ENCODE results near the gene COL25A1. TPM values are rescaled to one million over a fixed set of nuclear protein-coding genes. Genes with fewer than 3 reads are reported as not detected.

COL25A1 gene
- total RNA-seq, 1 experiment from 2014 or later, result not detected

DNA sequence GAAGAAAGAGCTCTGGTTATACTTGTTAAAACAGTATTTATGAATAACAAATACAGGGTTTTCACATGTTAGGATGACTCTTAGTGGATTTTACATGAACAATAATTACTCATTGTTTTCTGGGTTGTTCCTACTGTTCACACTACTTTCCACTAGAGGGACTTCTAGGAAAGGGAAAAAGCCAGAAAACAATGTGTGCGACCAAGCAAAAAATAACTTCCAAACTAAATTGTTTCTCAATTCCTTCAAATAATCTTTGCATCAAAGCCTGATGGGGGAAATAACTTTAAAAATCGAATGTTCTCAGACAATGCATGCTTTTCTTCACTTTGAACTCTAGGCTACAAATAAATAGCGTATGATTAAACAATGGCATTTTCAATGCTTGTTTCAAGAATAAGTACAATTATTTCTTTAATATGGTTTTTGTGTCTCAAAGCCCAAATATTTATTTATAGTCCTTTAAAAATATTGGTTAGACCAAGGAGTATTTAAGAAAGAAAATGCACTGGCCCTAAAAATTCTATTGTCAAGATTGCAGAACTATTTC, 467.5 kb downstream of the COL25A1 start:
- no peak for DNase-seq
- Mint-ChIP-seq H3K27me3 (ENCODE audit: unreplicated experiment) (no peaks in the 10 kb centered on the region), H3K27ac (ENCODE audit: unreplicated experiment) (no peak overlapping the region), H3K4me3 (ENCODE audit: low read depth, unreplicated experiment) (no peak overlapping the region), H3K9me3 (ENCODE audit: low read depth, unreplicated experiment) (no peaks in the 10 kb centered on the region), H3K36me3 (ENCODE audit: insufficient read depth, unreplicated experiment) (no peaks in the 10 kb centered on the region), H3K4me1 (ENCODE audit: low read depth, unreplicated experiment) (no peaks in the 10 kb centered on the region)
- intact Hi-C loops (cut with micrococcal nuclease; ENCODE audit: unreplicated experiment), result loop anchor here (1.0 to 2.0 kb wide), 2 partner anchors 463 to 572 kb away; no protein-coding TSS in a partner anchor
- TF ChIP-seq, protein P1, sequence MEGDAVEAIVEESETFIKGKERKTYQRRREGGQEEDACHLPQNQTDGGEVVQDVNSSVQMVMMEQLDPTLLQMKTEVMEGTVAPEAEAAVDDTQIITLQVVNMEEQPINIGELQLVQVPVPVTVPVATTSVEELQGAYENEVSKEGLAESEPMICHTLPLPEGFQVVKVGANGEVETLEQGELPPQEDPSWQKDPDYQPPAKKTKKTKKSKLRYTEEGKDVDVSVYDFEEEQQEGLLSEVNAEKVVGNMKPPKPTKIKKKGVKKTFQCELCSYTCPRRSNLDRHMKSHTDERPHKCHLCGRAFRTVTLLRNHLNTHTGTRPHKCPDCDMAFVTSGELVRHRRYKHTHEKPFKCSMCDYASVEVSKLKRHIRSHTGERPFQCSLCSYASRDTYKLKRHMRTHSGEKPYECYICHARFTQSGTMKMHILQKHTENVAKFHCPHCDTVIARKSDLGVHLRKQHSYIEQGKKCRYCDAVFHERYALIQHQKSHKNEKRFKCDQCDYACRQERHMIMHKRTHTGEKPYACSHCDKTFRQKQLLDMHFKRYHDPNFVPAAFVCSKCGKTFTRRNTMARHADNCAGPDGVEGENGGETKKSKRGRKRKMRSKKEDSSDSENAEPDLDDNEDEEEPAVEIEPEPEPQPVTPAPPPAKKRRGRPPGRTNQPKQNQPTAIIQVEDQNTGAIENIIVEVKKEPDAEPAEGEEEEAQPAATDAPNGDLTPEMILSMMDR (IDR thresholded peaks at IDR 0.05; ENCODE audit: unreplicated experiment), result no peak
- CTCF ChIA-PET, result no interaction called here
- no TSS peak for BruUV-seq (replicated peaks)

DNA sequence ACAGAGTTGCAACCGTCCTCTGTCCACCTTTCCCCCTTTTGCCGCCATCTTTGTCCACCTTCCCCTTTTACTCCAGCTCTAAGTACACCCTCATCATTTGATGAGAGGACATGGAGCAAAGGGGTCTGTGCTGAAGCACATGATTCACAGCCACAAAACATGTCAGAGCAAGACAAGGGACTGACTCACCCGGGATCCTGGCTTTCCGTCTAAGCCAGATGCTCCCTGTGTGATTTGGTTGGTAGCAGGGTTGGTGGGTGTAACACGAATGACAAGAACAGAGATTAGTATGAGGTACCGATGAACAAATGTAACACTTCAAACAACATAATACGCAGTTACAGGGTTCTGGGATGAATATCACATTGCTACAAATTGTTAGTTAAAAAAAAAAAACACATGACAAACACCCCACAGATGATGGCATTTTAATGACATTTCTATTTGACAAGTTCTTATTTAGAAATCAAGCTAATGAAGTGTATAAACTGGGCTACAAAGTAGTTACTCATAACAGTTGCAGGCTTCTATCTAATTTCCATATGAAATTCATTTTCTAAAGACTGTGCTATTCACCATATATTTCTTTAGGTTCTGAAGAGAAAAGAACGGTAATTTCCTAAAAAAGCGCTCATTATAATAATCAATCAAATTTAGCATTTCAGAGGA, 468.2 kb downstream of the COL25A1 start:
- intact Hi-C loops (cut with micrococcal nuclease; ENCODE audit: unreplicated experiment), result loop anchor here (1.0 to 2.0 kb wide), 2 partner anchors 464 to 573 kb away; no protein-coding TSS in a partner anchor
- no peak overlapping the region for H3K4me3 Mint-ChIP-seq (ENCODE audit: low read depth, unreplicated experiment)
- no peaks in the 10 kb centered on the region for H3K4me1 Mint-ChIP-seq (ENCODE audit: low read depth, unreplicated experiment)
- DNase-seq, result no peak
- TF ChIP-seq, protein P1 (IDR thresholded peaks at IDR 0.05; ENCODE audit: unreplicated experiment), result no peak
- CTCF ChIA-PET, result no interaction called here
- no peaks in the 10 kb centered on the region for H3K36me3 Mint-ChIP-seq (ENCODE audit: insufficient read depth, unreplicated experiment)
- no peaks in the 10 kb centered on the region for H3K9me3 Mint-ChIP-seq (ENCODE audit: low read depth, unreplicated experiment)
- BruUV-seq (replicated peaks), result no TSS peak
- H3K27ac Mint-ChIP-seq (ENCODE audit: unreplicated experiment), result no peak overlapping the region
- no peaks in the 10 kb centered on the region for H3K27me3 Mint-ChIP-seq (ENCODE audit: unreplicated experiment)

DNA sequence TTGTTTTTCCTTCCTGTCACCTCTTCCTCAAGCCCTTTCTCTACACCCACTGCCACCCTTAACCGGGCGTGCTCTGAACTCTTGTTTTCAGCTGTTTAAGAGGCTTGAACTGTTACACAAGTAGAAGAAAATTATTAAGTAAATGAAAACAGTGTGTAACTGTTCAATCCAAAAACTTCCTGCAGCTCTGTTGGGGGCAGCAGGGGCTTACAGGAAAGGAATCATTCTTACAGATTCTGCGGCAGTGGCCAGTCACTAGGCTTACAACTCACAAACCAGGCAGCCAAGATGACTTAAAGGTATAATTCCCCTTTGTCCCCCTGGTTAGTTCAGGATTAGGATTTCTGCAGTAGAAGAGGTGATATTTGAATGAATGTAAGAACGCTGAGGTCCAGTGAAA, 469.4 kb downstream of the COL25A1 start:
- Mint-ChIP-seq H3K4me3 (ENCODE audit: low read depth, unreplicated experiment) (no peak overlapping the region), H3K27ac (ENCODE audit: unreplicated experiment) (no peak overlapping the region), H3K36me3 (ENCODE audit: insufficient read depth, unreplicated experiment) (no peaks in the 10 kb centered on the region), H3K4me1 (ENCODE audit: low read depth, unreplicated experiment) (no peaks in the 10 kb centered on the region), H3K9me3 (ENCODE audit: low read depth, unreplicated experiment) (no peaks in the 10 kb centered on the region), H3K27me3 (ENCODE audit: unreplicated experiment) (no peaks in the 10 kb centered on the region)
- no peak for DNase-seq
- intact Hi-C loops (cut with micrococcal nuclease; ENCODE audit: unreplicated experiment), result no loop called here
- CTCF ChIA-PET, result no interaction called here
- TF ChIP-seq, protein P1 (IDR thresholded peaks at IDR 0.05; ENCODE audit: unreplicated experiment), result no peak
- no TSS peak for BruUV-seq (replicated peaks)

DNA sequence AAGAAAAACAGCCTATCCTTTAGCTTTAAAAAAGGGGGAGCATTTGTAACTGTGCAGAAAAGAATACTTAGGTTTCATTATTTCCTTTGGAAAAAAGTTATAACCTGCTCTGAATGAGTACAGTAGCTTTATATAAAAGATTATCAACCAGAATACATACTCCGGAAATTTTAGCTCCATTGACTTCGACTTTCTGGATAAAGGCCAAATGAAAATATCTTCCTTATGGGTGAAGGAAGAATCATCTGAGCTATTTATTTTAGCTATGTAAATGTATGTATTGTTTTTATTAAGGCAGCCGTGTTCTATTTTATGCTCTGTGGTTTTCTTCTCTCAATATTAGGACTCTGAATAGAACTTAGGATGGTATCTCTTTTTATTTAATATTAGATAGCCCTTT, 470.6 kb downstream of the COL25A1 start:
- Mint-ChIP-seq H3K9me3 (ENCODE audit: low read depth, unreplicated experiment) (no peaks in the 10 kb centered on the region), H3K4me1 (ENCODE audit: low read depth, unreplicated experiment) (no peaks in the 10 kb centered on the region), H3K4me3 (ENCODE audit: low read depth, unreplicated experiment) (no peak overlapping the region), H3K27me3 (ENCODE audit: unreplicated experiment) (no peaks in the 10 kb centered on the region), H3K27ac (ENCODE audit: unreplicated experiment) (no peak overlapping the region), H3K36me3 (ENCODE audit: insufficient read depth, unreplicated experiment) (no peaks in the 10 kb centered on the region)
- intact Hi-C loops (cut with micrococcal nuclease; ENCODE audit: unreplicated experiment), result no loop called here
- BruUV-seq (replicated peaks), result no TSS peak
- TF ChIP-seq, protein P1 (IDR thresholded peaks at IDR 0.05; ENCODE audit: unreplicated experiment), result no peak
- CTCF ChIA-PET, result interaction anchor here (0.6 kb wide), 2 partner anchors 11 to 476 kb away, joined by 3 to 4 read pairs; no protein-coding TSS in a partner anchor
- DNase-seq, result no peak
